WERI-Rb-1 (cell line): Measurements from ENCODE around the gene SYNDIG1L.

Source experiments
- DNase-seq: peaks from one replicate; pipeline ENCODE4 v3.0.0-alpha.2; 2020
- H3K27ac ChIP-seq: fragments of 250-450 bp; sonication (Bioruptor Pico); 2 replicates; pipeline ENCODE4 v1.5.1; 2020; ENCODE audit warnings: mild to moderate bottlenecking, moderate library complexity
- H3K27me3 ChIP-seq: fragments of 250-450 bp; sonication (Bioruptor Pico); 2 replicates; pipeline ENCODE4 v1.5.1; 2021; ENCODE audit warnings: mild to moderate bottlenecking, low read depth, moderate library complexity; ENCODE audit not compliant: insufficient read depth, severe bottlenecking
- H3K36me3 ChIP-seq: fragments of 250-450 bp; sonication (Bioruptor Pico); 2 replicates; pipeline ENCODE4 v1.5.1; 2020; ENCODE audit warnings: mild to moderate bottlenecking, moderate library complexity
- H3K4me3 ChIP-seq: 2 replicates; pipeline ENCODE4 v1.5.1; 2011; ENCODE audit warnings: low read depth, mild to moderate bottlenecking, control low read depth, low read length
- H3K9me3 ChIP-seq: fragments of 250-450 bp; sonication (Bioruptor Pico); 2 replicates; pipeline ENCODE4 v1.5.1; 2021; ENCODE audit warnings: mild to moderate bottlenecking, moderate library complexity; ENCODE audit not compliant: severe bottlenecking
- CTCF ChIP-seq: IDR thresholded peaks from 2 replicates; pipeline ENCODE4 v1.5.1; 2011; ENCODE audit warnings: low read depth, mild to moderate bottlenecking, control low read depth, inconsistent platforms, low read length

The SYNDIG1L gene

GRCh38 chr14:74427651-74428050 lies 1.6 kb upstream of the SYNDIG1L start:
- no peak overlapping the region for H3K27ac ChIP-seq
- DNase-seq: no peak
- H3K9me3 ChIP-seq: no peaks in the 10 kb centered on the region
- H3K36me3 ChIP-seq: no peaks in the 10 kb centered on the region
- H3K27me3 ChIP-seq: no peaks in the 10 kb centered on the region
- H3K4me3 ChIP-seq: no peak overlapping the region
- TF ChIP-seq CTCF: no peak

GRCh38 chr14:74425525-74426201 lies 347 bp downstream of the SYNDIG1L start:
- H3K27ac ChIP-seq: no peak overlapping the region
- H3K4me3 ChIP-seq: no peak overlapping the region
- TF ChIP-seq CTCF: no peak
- H3K27me3 ChIP-seq: no peaks in the 10 kb centered on the region
- no peak for DNase-seq
- H3K36me3 ChIP-seq: no peaks in the 10 kb centered on the region
- H3K9me3 ChIP-seq: no peaks in the 10 kb centered on the region

- DNase-seq: no peak
- no peaks in the 10 kb centered on the region for H3K9me3 ChIP-seq
These were observed 1.4 kb downstream of the SYNDIG1L start for GRCh38 chr14:74424606-74425005.

GRCh38 chr14:74423246-74423645 lies 2.8 kb downstream of the SYNDIG1L start:
- Histone ChIP-seq H3K4me3 (no peak overlapping the region), H3K9me3 (no peaks in the 10 kb centered on the region), H3K27ac (peak overlapping the region; percentile 30; the same call in 1 of the 2 replicates), H3K36me3 (no peaks in the 10 kb centered on the region), H3K27me3 (no peaks in the 10 kb centered on the region)
- no peak for DNase-seq
- no peak for TF ChIP-seq CTCF

More at GRCh38 chr14:74424606-74425005, 1.4 kb downstream of the SYNDIG1L start:
- Histone ChIP-seq H3K4me3 (no peak overlapping the region), H3K27me3 (no peaks in the 10 kb centered on the region), H3K27ac (no peak overlapping the region), H3K36me3 (no peaks in the 10 kb centered on the region)
- TF ChIP-seq CTCF: no peak

- Histone ChIP-seq H3K27ac (no peak overlapping the region), H3K4me3 (no peak overlapping the region), H3K9me3 (no peaks in the 10 kb centered on the region), H3K36me3 (no peaks in the 10 kb centered on the region), H3K27me3 (no peaks in the 10 kb centered on the region)
- TF ChIP-seq CTCF: no peak
- no peak for DNase-seq
These were observed 4.0 kb downstream of the SYNDIG1L start for GRCh38 chr14:74421981-74422380.

- H3K9me3 ChIP-seq: peaks cover 2% of the 10 kb centered on the region
- DNase-seq: no peak
- TF ChIP-seq CTCF: no peak
- H3K36me3 ChIP-seq: no peaks in the 10 kb centered on the region
- no peaks in the 10 kb centered on the region for H3K27me3 ChIP-seq
- H3K27ac ChIP-seq: no peak overlapping the region
- H3K4me3 ChIP-seq: no peak overlapping the region
These were observed 6.9 kb downstream of the SYNDIG1L start for GRCh38 chr14:74419086-74419485.
